Keratinocyte (primary cell): ENCODE results near the gene SLC46A3. TPM values are rescaled to one million over a fixed set of nuclear protein-coding genes. Genes with fewer than 3 reads are reported as not detected.

ENCODE experiments used
- DNase-seq: peaks from one replicate; pipeline ENCODE4 v3.0.0-alpha.2; 2011; ENCODE audit warnings: low read depth, missing footprints, low spot score
- FAIRE-seq: peaks from 2 replicates; lab custom pipeline; 2011; peaks lifted over from hg19 to GRCh38; lab: Jason Lieb, UNC
- H2AFZ ChIP-seq: 2 replicates; pipeline ENCODE4 v1.6.0; 2012; ENCODE audit warnings: low read length, control low read depth, inconsistent platforms; ENCODE audit not compliant: control insufficient read depth
- H3K27ac ChIP-seq: 2 replicates; pipeline ENCODE4 v1.5.1; 2011; ENCODE audit warnings: low read length; ENCODE audit not compliant: control insufficient read depth, insufficient read depth
- H3K27me3 ChIP-seq: 3 replicates; pipeline ENCODE4 v1.6.0; 2011; ENCODE audit warnings: low read length; ENCODE audit not compliant: control insufficient read depth, insufficient read depth; ENCODE audit errors: extremely low read depth
- H3K36me3 ChIP-seq, 2 experiments: 2 replicates in 1 of 2; 3 replicates in 1 of 2; pipeline ENCODE4 v1.5.1; 2011; ENCODE audit warnings: low read length in 2 of 2, mild to moderate bottlenecking in 1 of 2; ENCODE audit not compliant: control insufficient read depth in 2 of 2, insufficient read depth in 2 of 2; ENCODE audit errors: extremely low read depth in 1 of 2
- H3K4me1 ChIP-seq: 3 replicates; pipeline ENCODE4 v1.5.1; 2011; ENCODE audit warnings: low read length; ENCODE audit not compliant: control insufficient read depth, insufficient read depth; ENCODE audit errors: extremely low read depth
- H3K4me2 ChIP-seq: 3 replicates; pipeline ENCODE4 v1.6.0; 2011; ENCODE audit warnings: low read depth, low read length; ENCODE audit not compliant: control insufficient read depth, insufficient read depth; ENCODE audit errors: extremely low read depth
- H3K4me3 ChIP-seq, 3 experiments: fragments of 200-600 bp in 1 of 3; sonication (generic) in 1 of 3; 2 replicates in 2 of 3; 3 replicates in 1 of 3; pipeline ENCODE4 v1.5.1; 2011 to 2016; ENCODE audit warnings: low read length in 3 of 3, mild to moderate bottlenecking in 3 of 3, control low read depth in 2 of 3, inconsistent platforms in 1 of 3, low read depth in 1 of 3, mixed read lengths in 1 of 3, mixed run types in 1 of 3, moderate library complexity in 1 of 3; ENCODE audit not compliant: control insufficient read depth in 2 of 3, insufficient read depth in 2 of 3; ENCODE audit errors: extremely low read depth in 1 of 3
- H3K79me2 ChIP-seq: 2 replicates; pipeline ENCODE4 v1.6.0; 2012; ENCODE audit warnings: low read length; ENCODE audit not compliant: control insufficient read depth, insufficient read depth
- H3K9ac ChIP-seq: 3 replicates; pipeline ENCODE4 v1.6.0; 2011; ENCODE audit warnings: low read length; ENCODE audit not compliant: control insufficient read depth, insufficient read depth; ENCODE audit errors: extremely low read depth
- H3K9me1 ChIP-seq: 3 replicates; pipeline ENCODE4 v1.6.0; 2011; ENCODE audit warnings: low read length; ENCODE audit not compliant: control insufficient read depth, insufficient read depth; ENCODE audit errors: extremely low read depth
- H3K9me3 ChIP-seq: 2 replicates; pipeline ENCODE4 v1.5.1; 2012; ENCODE audit warnings: low read depth, low read length; ENCODE audit not compliant: control insufficient read depth
- H4K20me1 ChIP-seq: 3 replicates; pipeline ENCODE4 v1.6.0; 2011; ENCODE audit warnings: low read length; ENCODE audit not compliant: control insufficient read depth, insufficient read depth; ENCODE audit errors: extremely low read depth
- CTCF ChIP-seq, 3 experiments: IDR thresholded peaks in 1 of 3; conservative IDR thresholded peaks in 1 of 3; optimal IDR thresholded peaks in 1 of 3; 2 replicates in 2 of 3; 3 replicates in 1 of 3; pipeline versions ENCODE3 to v1.5.1; 2011; ENCODE audit warnings: low read length in 3 of 3, mild to moderate bottlenecking in 3 of 3, moderate library complexity in 2 of 3, control low read depth in 1 of 3, inconsistent platforms in 1 of 3; ENCODE audit not compliant: insufficient read depth in 2 of 3; ENCODE audit errors: extremely low read depth in 1 of 3
- EZH2 ChIP-seq: IDR thresholded peaks from one replicate; pipeline ENCODE4 v1.6.1; 2012; ENCODE audit warnings: inconsistent platforms, mild to moderate bottlenecking, low read length, moderate library complexity
- dilution Hi-C: fragments of 300-500 bp; cut with MboI; formaldehyde crosslinking; loops from one replicate; pipeline ENCODE4 v1.7.0; 2020; ENCODE audit warnings: low sequenced_read_pairs; ENCODE audit not compliant: extremely low pct_ligation_motif_present
- polyA plus RNA-seq, 5 experiments: library from polyadenylated mRNA; depleted of rRNA in 3 of 5; stranded (reverse) in 3 of 5; stranded (forward) in 1 of 5; unstranded in 1 of 5; fragments of >200 nt; gene quantifications; 1 replicate in 1 of 5; 2 replicates in 3 of 5; 3 replicates in 1 of 5; pipeline versions ENCODE4 v1.2.1 to v1.2.3, GENCODE V29; 2011 to 2012; ENCODE audit warnings: missing spikeins in 2 of 5, low read depth in 1 of 5, low replicate concordance in 1 of 5

SLC46A3 gene
- polyA plus RNA-seq, 1 donor (not counting 4 experiments of a cell fraction or from before 2014, with no cell fraction given), result 14.1 TPM

GRCh38 chr13:28725046-28725610, 6.4 kb upstream of the SLC46A3 start:
- no peak for DNase-seq
- Histone ChIP-seq H3K4me2 (no peak overlapping the region), H3K9me1 (no peaks in the 10 kb centered on the region), H3K79me2 (no peaks in the 10 kb centered on the region), H3K4me1 (peaks cover under 1% of the 10 kb centered on the region), H3K36me3 (no peaks in the 10 kb centered on the region), H2AFZ (no peak overlapping the region), H3K27me3 (no peaks in the 10 kb centered on the region), H4K20me1 (no peaks in the 10 kb centered on the region), H3K4me3 (no peak overlapping the region), H3K27ac (no peak overlapping the region), H3K9me3 (no peaks in the 10 kb centered on the region), H3K9ac (no peak overlapping the region)
- no peak for FAIRE-seq
- TF ChIP-seq EZH2 (no peak), CTCF (optimal IDR thresholded peaks at IDR 0.05 in 1 of 3, IDR thresholded peaks at IDR 0.05 in 1 of 3, conservative IDR thresholded peaks at IDR 0.05 in 1 of 3; ENCODE audit: extremely low read depth in 1 of 3, insufficient read depth in 2 of 3, low read length in 3 of 3) (no peak)
- dilution Hi-C loops, result no loop called here

DNA sequence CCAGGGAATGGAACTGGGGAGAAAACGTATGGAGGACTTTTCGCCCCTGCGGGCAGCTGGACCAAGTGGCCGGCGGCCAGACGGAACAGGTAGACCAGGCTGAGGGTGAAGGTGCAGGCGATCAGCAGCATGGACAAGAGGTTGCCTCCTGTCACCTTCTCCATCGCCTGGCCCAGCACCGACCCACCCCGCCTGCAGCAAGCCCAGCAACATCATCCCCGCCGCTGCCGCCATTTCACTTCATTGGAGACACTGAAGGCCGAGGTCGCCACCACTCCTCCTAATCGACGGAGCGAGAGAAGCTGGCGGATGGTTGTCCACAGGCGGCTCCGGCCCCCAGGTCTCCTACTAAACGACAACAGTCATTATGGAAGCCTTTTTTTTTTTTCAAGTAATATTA, 5.0 kb upstream of the SLC46A3 start:
- no peak for TF ChIP-seq CTCF (optimal IDR thresholded peaks at IDR 0.05 in 1 of 3, IDR thresholded peaks at IDR 0.05 in 1 of 3, conservative IDR thresholded peaks at IDR 0.05 in 1 of 3; ENCODE audit: extremely low read depth in 1 of 3, insufficient read depth in 2 of 3, low read length in 3 of 3)
- TF ChIP-seq EZH2, result no peak
- Histone ChIP-seq H3K79me2 (no peaks in the 10 kb centered on the region), H2AFZ (no peak overlapping the region), H3K4me3 (no peak overlapping the region), H3K9ac (no peak overlapping the region), H3K4me1 (peaks cover 12% of the 10 kb centered on the region), H3K27me3 (no peaks in the 10 kb centered on the region), H3K27ac (no peak overlapping the region), H3K36me3 (no peaks in the 10 kb centered on the region), H3K9me3 (no peaks in the 10 kb centered on the region), H3K9me1 (no peaks in the 10 kb centered on the region), H3K4me2 (no peak overlapping the region), H4K20me1 (no peaks in the 10 kb centered on the region)
- FAIRE-seq (no peak), DNase-seq (no peak)
- dilution Hi-C loops, result no loop called here
